ENCODE results near the gene RAB7B. TPM values are rescaled to one million over a fixed set of nuclear protein-coding genes. Genes with fewer than 3 reads are reported as not detected.

Gene RAB7B
- total RNA-seq, 4 donors from 2014 or later = 21.6 to 55.5 (median 26.8) TPM

GRCh38 chr1:205927676-205928075 lies 75.5 kb downstream of the RAB7B start:
- Histone ChIP-seq H3K4me1 (no peaks in the 10 kb centered on the region), H3K27me3 (peaks cover 24% of the 10 kb centered on the region), H3K27ac (no peak overlapping the region), H3K4me3 (no peak overlapping the region), H3K9me3 (no peaks in the 10 kb centered on the region), H3K36me3 (no peaks in the 10 kb centered on the region)
- no peak for TF ChIP-seq EP300 (IDR thresholded peaks at IDR 0.05)
- TF ChIP-seq CTCF (IDR thresholded peaks at IDR 0.05) = no peak
- no peak for TF ChIP-seq POLR2A (IDR thresholded peaks at IDR 0.05)
- no peak for TF ChIP-seq POLR2AphosphoS5 (IDR thresholded peaks at IDR 0.05)
- 95% methylated on average over 7 of the region's 12 CpGs for WGBS
- peak in 1 of 2 donors; percentile 46 for DNase-seq (ENCODE audit: low spot score in 2 of 2)

- TF ChIP-seq POLR2A (IDR thresholded peaks at IDR 0.05) (no peak), CTCF (IDR thresholded peaks at IDR 0.05) (no peak), POLR2AphosphoS5 (IDR thresholded peaks at IDR 0.05) (no peak), EP300 (IDR thresholded peaks at IDR 0.05) (no peak)
- DNase-seq (ENCODE audit: low spot score in 2 of 2) = peak; percentile 29 to 50
Measured at GRCh38 chr1:205927247-205927646, 75.9 kb downstream of the RAB7B start.

More at GRCh38 chr1:205927247-205927646, 75.9 kb downstream of the RAB7B start:
- H3K36me3 ChIP-seq = no peaks in the 10 kb centered on the region
- 92% methylated on average over 6 of the region's 6 CpGs for WGBS
- H3K27ac ChIP-seq = no peak overlapping the region
- H3K4me1 ChIP-seq = no peaks in the 10 kb centered on the region
- peaks cover 24% of the 10 kb centered on the region for H3K27me3 ChIP-seq
- H3K9me3 ChIP-seq = no peaks in the 10 kb centered on the region
- no peak overlapping the region for H3K4me3 ChIP-seq

Other genes starting within 250 kb of the RAB7B start
- 10 to 100 TPM in 2 of 4 donors, 1 to 10 TPM in 2; 9.7 to 15.4 (median 12.1) TPM for gene RAB29, start 227.9 kb downstream of the RAB7B start, total RNA-seq
- gene SLC41A1, start 190.2 kb downstream of the RAB7B start, total RNA-seq = 10 to 100 TPM; 14.6 to 20.8 (median 16.7) TPM
- gene PM20D1, start 153.3 kb downstream of the RAB7B start, total RNA-seq = 10 to 100 TPM; 33.0 to 77.4 (median 57.8) TPM
- 1 to 10 TPM; 5.7 to 7.2 (median 6.6) TPM for gene SLC26A9, start 59.9 kb downstream of the RAB7B start, total RNA-seq
- gene CTSE, start 20.5 kb upstream of the RAB7B start, total RNA-seq = not detected
- gene RHEX, start 49.8 kb upstream of the RAB7B start, total RNA-seq = 1 to 10 TPM in 3 of 4 donors, not detected in 1; 1.2 to 2.8 (median 1.2) TPM
- not detected for gene AVPR1B, start 114.0 kb upstream of the RAB7B start, total RNA-seq
- 1 to 10 TPM; 2.2 to 4.7 (median 3.3) TPM for gene FAM72A, start 199.4 kb upstream of the RAB7B start, total RNA-seq
- 100 to 1,000 TPM in 3 of 4 donors, 10 to 100 TPM in 1; 80.1 to 178 (median 116) TPM for gene SRGAP2, start 200.1 kb upstream of the RAB7B start, total RNA-seq

Data from suprapubic skin (tissue), 4 donors.